Thoracic aorta (tissue), 2 donors: ENCODE measurements around the gene TRIM40. TPM values are rescaled to one million over a fixed set of nuclear protein-coding genes. Genes with fewer than 3 reads are reported as not detected.

Experiments
- ATAC-seq: fragments of 150-250 bp; one replicate; pipeline ENCODE4 v1.8.0; 2017; ENCODE audit warnings: low read depth; ENCODE audit not compliant: insufficient number of reproducible peaks, low FRiP score
- DNase-seq: peaks from one replicate; pipeline ENCODE4 v3.0.0-alpha.2; 2020; ENCODE audit warnings: low spot score
- H3K27ac ChIP-seq, 2 donors: fragments of 200-600 bp; sonication (generic); 1 replicate in 1 of 2; 2 replicates in 1 of 2; pipeline ENCODE4 v1.5.1; 2016; ENCODE audit warnings: mild to moderate bottlenecking in 2 of 2, moderate library complexity in 2 of 2
- H3K27me3 ChIP-seq: fragments of 200-600 bp; sonication (generic); replicated peaks from 2 replicates; pipeline ENCODE4 v1.6.0; 2016; ENCODE audit warnings: mild to moderate bottlenecking; ENCODE audit not compliant: insufficient read depth
- H3K36me3 ChIP-seq: fragments of 200-600 bp; sonication (generic); one replicate; pipeline ENCODE4 v1.5.1; 2016
- H3K4me1 ChIP-seq, 2 donors: fragments of 200-600 bp; sonication (generic); 1 replicate in 1 of 2; 2 replicates in 1 of 2; pipeline versions ENCODE4 v1.5.1 to v1.6.0; 2016; ENCODE audit warnings: low read depth in 2 of 2, mild to moderate bottlenecking in 1 of 2; ENCODE audit not compliant: control insufficient read depth in 1 of 2
- H3K4me3 ChIP-seq: fragments of 200-600 bp; sonication (generic); 2 replicates; pipeline ENCODE4 v1.5.1; 2016; ENCODE audit warnings: mild to moderate bottlenecking
- H3K9me3 ChIP-seq: fragments of 200-600 bp; sonication (generic); 2 replicates; pipeline ENCODE4 v1.5.1; 2016
- total RNA-seq, 2 donors: library from RNA; depleted of rRNA; stranded (reverse); fragments of >200 nt; gene quantifications; one replicate each; pipeline versions ENCODE4 v1.1.0 to v1.2.3, GENCODE V29; 2016
- TF ChIP-seq, protein P1 (sequence below): fragments of 200-600 bp; sonication (generic); IDR thresholded peaks from one replicate; pipeline ENCODE4 v1.5.1; 2019; ENCODE audit warnings: antibody characterized with exemption

Gene TRIM40
- total RNA-seq, 2 donors from 2014 or later: not detected

DNA sequence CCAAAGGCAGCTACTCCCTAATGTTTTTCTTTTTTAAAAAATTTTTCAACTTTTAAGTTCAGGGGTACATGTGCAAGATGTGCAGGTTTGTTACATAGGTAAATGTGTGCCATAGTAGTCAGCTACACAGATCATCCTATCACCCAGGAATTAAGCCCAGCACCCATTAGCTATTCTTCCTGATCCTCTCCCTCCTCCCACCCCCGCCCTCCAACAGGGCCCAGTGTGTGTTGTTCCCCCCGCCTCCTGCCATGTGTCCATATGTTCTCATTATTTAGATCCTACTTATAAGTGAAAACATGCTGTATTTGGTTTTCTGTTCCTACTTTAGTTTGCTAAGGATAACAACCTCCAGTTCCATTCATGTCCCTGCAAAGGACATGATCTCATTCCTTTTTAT, 39.8 kb downstream of the TRIM40 start:
- peaks cover 8% of the 10 kb centered on the region for H3K9me3 ChIP-seq
- TF ChIP-seq, protein P1, sequence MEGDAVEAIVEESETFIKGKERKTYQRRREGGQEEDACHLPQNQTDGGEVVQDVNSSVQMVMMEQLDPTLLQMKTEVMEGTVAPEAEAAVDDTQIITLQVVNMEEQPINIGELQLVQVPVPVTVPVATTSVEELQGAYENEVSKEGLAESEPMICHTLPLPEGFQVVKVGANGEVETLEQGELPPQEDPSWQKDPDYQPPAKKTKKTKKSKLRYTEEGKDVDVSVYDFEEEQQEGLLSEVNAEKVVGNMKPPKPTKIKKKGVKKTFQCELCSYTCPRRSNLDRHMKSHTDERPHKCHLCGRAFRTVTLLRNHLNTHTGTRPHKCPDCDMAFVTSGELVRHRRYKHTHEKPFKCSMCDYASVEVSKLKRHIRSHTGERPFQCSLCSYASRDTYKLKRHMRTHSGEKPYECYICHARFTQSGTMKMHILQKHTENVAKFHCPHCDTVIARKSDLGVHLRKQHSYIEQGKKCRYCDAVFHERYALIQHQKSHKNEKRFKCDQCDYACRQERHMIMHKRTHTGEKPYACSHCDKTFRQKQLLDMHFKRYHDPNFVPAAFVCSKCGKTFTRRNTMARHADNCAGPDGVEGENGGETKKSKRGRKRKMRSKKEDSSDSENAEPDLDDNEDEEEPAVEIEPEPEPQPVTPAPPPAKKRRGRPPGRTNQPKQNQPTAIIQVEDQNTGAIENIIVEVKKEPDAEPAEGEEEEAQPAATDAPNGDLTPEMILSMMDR: no peak
- DNase-seq (no peak), ATAC-seq (no peak)
- no peaks in the 10 kb centered on the region for H3K27me3 ChIP-seq
- no peak overlapping the region for H3K4me3 ChIP-seq
- H3K36me3 ChIP-seq: no peaks in the 10 kb centered on the region
- H3K4me1 ChIP-seq: no peaks in the 10 kb centered on the region
- no peak overlapping the region for H3K27ac ChIP-seq

DNA sequence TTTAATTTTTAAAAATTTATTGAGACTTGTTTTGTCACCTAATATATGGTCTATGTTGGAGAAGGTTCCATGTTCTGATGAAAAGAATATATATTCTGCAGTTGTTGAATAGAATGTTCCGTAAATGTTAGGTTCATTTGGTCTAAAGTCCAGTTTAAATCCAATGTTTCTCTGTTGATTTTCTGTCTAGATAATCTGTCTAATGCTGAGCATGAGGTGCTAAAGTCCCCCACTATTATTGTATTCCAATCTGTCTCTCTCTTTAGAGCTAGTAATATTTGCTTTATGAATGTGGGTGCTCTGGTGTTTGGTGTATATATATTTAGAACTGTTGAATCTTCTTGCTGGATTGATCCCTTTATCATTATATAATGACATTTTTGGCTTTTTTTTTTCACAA, 42.9 kb downstream of the TRIM40 start:
- peaks cover 8% of the 10 kb centered on the region for H3K9me3 ChIP-seq
- no peak for ATAC-seq
- TF ChIP-seq, protein P1: no peak
- no peaks in the 10 kb centered on the region for H3K36me3 ChIP-seq
- no peak overlapping the region for H3K27ac ChIP-seq
- no peak for DNase-seq
- H3K4me1 ChIP-seq: no peaks in the 10 kb centered on the region
- no peaks in the 10 kb centered on the region for H3K27me3 ChIP-seq
- no peak overlapping the region for H3K4me3 ChIP-seq

DNA sequence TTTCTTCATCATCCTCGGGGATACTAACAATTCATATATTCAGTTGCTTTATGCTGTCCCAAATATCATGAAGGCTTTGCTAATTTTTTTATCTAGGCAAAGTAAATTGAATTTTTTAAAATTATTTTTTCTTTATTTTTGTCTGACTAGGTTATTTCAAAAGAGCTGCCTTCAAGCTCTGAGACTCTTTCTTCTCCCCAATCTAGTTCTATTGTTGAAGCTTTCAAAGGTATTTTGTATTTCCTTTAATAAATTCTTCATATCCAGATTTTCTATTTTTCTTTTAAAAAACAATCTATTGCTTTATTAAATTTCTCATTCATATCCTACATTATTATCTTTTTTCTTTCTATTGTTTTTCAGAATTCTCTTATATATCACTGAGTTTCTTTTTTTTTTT, 44.2 kb downstream of the TRIM40 start:
- Histone ChIP-seq H3K4me1 (no peaks in the 10 kb centered on the region), H3K9me3 (peaks cover 8% of the 10 kb centered on the region), H3K27me3 (no peaks in the 10 kb centered on the region), H3K4me3 (no peak overlapping the region), H3K36me3 (peaks cover 2% of the 10 kb centered on the region), H3K27ac (no peak overlapping the region)
- DNase-seq: no peak
- TF ChIP-seq, protein P1: no peak
- ATAC-seq: no peak

DNA sequence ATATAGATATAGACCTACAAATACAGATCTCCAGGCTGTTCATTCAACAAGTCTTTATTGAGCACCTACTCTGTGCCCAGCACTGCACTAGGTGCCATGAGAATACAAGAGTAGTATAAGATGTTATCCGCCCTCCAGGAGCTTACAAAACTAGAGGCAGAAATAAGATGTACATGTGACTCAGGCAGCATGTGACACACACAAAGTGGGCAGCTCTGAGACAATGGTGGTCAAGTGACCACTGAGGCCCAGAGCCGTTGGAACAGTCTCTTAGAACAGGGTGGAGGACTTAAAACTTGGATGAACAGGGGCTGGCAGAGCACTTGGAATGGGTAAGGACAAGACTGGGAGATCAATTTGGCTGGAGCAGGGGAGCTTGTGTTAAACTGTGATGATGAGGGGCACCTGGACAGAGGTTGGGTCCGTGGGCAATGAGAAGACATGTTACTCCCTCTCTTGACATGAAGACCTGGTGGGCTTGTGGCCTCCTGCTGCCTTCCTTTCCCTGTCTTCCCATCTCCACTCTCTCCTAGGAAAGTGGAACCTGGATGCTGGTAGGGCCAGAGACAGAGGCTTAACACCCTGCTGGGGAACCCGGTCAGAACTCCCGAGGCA, 48.6 kb downstream of the TRIM40 start:
- H3K9me3 ChIP-seq: peaks cover 7% of the 10 kb centered on the region
- no peak overlapping the region for H3K4me3 ChIP-seq
- no peak overlapping the region for H3K27ac ChIP-seq
- peaks cover 28% of the 10 kb centered on the region for H3K36me3 ChIP-seq
- DNase-seq (no peak), ATAC-seq (no peak)
- TF ChIP-seq, protein P1: no peak
- no peaks in the 10 kb centered on the region for H3K4me1 ChIP-seq
- H3K27me3 ChIP-seq: no peaks in the 10 kb centered on the region

DNA sequence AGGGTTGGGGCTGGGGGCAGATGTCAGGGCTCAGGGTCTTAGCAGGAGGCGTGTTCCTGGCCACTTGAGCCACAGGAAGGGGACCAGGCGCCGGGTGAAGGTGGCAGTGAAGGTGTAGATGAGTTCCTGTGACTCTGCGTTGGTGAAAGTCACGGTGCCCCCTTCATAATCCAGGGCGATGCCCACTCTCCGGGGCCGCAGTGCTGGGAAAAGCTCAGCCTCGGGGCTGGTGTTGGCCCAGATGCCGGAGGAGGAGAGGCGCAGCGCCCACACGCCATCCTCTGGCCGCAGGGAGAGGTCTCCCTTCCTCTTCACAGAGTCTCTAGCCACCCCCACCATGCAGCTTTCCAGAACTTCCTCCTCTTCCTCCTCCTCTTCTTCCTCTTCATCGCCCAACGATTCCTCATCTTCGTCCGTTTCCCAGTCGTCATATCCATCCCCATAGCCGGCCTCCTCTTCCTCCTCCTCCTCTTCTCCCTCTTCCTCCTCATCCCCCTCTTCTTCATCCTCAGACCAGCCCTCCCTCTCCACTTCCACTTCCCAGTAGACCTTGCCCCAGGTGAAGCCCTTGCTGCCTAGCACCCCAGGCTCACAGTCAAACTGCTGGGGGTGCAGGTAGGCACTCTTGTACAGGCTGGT, 50.0 kb downstream of the TRIM40 start:
- Histone ChIP-seq H3K27me3 (no peaks in the 10 kb centered on the region), H3K4me1 (no peaks in the 10 kb centered on the region), H3K36me3 (peaks cover 35% of the 10 kb centered on the region), H3K4me3 (no peak overlapping the region), H3K9me3 (no peaks in the 10 kb centered on the region), H3K27ac (no peak overlapping the region)
- ATAC-seq (no peak), DNase-seq (no peak)
- TF ChIP-seq, protein P1: no peak
